Measurements from ENCODE around the gene DAZAP1.

DAZAP1 gene

GRCh38 chr19:1392407-1392806, 15.0 kb upstream of the DAZAP1 start:
- no peak for TF ChIP-seq ZFX (IDR thresholded peaks at IDR 0.05; ENCODE audit: borderline replicate concordance)
- TF ChIP-seq, protein P1, sequence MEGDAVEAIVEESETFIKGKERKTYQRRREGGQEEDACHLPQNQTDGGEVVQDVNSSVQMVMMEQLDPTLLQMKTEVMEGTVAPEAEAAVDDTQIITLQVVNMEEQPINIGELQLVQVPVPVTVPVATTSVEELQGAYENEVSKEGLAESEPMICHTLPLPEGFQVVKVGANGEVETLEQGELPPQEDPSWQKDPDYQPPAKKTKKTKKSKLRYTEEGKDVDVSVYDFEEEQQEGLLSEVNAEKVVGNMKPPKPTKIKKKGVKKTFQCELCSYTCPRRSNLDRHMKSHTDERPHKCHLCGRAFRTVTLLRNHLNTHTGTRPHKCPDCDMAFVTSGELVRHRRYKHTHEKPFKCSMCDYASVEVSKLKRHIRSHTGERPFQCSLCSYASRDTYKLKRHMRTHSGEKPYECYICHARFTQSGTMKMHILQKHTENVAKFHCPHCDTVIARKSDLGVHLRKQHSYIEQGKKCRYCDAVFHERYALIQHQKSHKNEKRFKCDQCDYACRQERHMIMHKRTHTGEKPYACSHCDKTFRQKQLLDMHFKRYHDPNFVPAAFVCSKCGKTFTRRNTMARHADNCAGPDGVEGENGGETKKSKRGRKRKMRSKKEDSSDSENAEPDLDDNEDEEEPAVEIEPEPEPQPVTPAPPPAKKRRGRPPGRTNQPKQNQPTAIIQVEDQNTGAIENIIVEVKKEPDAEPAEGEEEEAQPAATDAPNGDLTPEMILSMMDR (IDR thresholded peaks at IDR 0.05), result no peak
- H3K27ac ChIP-seq, result 0 out of 2 replicates have a peak overlapping the region, but pooled peaks have one; percentile 5

DNA sequence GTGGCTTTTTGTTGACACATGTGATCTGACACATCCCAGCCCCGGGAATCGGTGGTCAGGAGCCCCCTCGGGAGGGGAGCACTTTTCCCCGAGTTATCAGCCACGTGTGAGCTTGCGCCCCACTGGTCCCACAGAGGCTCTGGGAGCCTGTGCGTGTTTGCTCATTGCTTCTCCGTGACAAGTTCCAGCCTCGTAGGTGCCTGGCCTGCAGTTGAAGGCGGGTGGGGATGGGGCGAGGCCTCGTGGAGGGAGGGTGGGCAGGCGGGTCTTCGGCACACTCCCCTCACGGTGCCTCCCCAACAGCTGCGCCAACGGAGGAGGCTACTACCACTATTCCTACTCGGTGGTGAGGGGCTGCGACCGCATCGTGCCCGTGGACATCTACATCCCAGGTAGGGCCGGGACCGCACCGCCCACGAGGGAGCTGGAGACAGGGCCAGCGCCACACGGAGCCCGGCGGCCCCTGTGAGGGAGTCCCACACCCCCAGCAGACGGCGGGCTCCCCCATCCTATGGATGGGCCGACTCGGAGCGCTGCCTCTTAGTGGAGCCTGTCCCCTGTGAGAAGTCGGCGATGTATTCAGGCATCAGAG, 14.4 kb upstream of the DAZAP1 start:
- TF ChIP-seq, protein P1 (IDR thresholded peaks at IDR 0.05), result no peak
- no peak for TF ChIP-seq ZFX (IDR thresholded peaks at IDR 0.05; ENCODE audit: borderline replicate concordance)
- no peak overlapping the region; the same call in 1 of the 2 replicates for H3K27ac ChIP-seq

DNA sequence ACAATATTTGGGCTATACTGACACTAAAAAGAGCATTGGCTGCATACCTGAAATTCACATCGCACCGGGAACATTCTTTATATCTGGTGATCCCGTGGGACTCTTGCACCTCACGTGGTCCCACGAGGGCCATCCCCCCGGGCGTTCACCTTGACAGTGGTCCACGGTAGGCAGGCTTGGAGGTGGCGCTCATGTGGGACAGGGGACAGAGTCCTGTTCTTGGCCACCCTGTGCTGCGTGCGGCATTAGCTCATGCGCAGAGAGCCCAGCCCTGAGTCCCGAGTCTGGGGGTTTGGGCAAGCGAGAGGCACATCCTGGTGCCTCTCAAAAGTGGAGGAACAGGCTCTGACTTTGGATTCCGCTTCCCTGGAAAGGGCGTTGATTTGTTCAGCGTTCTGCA, 13.5 kb upstream of the DAZAP1 start:
- H3K27ac ChIP-seq, result peak overlapping the region; percentile 75
- TF ChIP-seq, protein P1 (IDR thresholded peaks at IDR 0.05), result no peak
- no peak for TF ChIP-seq ZFX (IDR thresholded peaks at IDR 0.05; ENCODE audit: borderline replicate concordance)

DNA sequence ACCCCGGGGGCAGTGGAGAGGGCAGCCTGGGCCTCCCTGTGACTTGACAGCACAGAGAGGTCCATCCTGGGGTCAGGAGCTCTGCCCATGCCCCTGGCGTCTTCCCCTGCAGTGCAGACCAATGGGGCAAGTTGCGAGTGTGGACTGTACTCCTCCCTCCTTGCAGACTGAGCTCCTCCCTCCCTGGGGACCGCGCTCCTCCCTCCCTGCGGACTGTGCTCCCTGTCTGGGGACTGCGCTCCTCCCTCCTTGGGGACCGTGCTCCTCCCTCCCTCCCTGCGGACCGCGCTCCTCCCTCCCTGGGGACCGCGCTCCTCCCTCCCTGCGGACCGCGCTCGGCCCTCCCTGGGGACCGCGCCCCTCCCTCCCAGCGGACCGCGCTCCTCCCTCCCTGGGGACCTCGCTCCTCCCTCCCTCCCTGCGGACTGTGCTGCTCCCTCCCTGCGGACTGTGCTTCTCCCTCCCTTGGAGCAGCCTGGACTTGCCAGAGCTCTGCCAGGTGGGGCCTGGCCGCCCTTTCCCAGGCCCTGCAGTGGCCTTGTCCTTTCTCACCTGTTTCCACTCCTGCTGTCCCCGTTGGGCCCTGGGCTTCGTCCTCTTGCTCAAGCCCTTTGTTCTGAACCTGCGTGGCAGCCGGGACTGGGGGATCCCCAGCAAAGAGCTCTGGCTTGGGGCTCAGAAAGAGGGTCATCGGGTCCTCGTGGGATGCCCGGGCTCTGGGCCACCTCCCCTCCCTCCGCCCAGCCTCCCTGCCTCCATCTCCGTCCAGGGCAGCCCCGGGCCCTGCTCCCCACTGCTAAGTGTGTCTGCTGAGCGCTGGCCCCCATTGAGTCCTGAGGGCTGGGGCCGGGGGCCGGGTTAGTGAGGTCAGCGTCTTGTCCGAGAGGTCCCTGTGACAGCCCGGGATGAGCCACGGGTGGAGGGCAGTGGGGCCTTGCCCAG, 12.9 kb upstream of the DAZAP1 start:
- peak overlapping the region; percentile 75 for H3K27ac ChIP-seq
- TF ChIP-seq ZFX (IDR thresholded peaks at IDR 0.05; ENCODE audit: borderline replicate concordance), result no peak
- TF ChIP-seq, protein P1 (IDR thresholded peaks at IDR 0.05), result no peak

GRCh38 chr19:1395194-1396018, 12.0 kb upstream of the DAZAP1 start:
- H3K27ac ChIP-seq, result peak overlapping the region; percentile 75
- TF ChIP-seq, protein P1 (IDR thresholded peaks at IDR 0.05), result no peak
- no peak for TF ChIP-seq ZFX (IDR thresholded peaks at IDR 0.05; ENCODE audit: borderline replicate concordance)

DNA sequence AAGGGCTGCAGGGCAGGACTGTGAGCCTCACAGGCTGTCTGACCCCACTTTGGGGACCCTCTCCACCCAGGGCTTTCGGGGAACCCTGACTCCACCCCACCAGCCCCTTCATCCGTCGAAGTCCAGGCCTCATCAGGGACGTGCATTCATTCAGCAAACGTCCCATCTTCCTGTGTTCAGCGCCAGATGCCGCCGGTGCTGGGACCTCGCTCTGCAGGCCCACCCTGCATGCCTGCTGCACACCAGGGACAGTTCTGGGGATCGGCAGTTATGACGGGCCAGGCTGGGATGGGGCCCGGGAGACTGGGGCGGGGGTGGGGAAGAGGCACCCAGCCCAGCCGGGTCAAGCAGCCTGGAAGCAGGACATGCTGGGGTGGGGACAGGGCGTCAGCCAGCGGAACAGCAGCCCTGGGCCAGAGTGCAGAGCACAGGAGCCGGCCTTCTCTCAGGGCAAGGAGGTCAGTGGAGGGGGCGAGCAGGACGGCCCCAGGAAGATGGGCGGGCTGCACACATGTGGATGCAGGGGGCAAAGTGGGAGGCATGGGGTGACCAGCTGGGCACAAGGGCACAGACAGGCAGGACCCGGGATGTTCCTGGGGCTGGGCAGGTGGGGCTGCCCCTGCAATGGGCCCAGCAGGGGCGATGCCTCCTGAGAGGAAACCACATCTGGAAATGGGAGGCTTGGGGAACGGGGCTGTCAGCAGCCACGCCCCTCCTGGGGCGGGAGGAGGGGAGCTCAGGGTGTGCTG, 11.2 kb upstream of the DAZAP1 start:
- peak overlapping the region; percentile 75 for H3K27ac ChIP-seq
- no peak for TF ChIP-seq ZFX (IDR thresholded peaks at IDR 0.05; ENCODE audit: borderline replicate concordance)
- TF ChIP-seq, protein P1 (IDR thresholded peaks at IDR 0.05), result no peak

All from 22Rv1 (cell line).